Common myeloid progenitor, CD34-positive (primary cell): Measurements from ENCODE around the gene PSG2. TPM values are rescaled to one million over a fixed set of nuclear protein-coding genes. Genes with fewer than 3 reads are reported as not detected.
"Not testable (repeated sequence)": the region's sequence is repeated elsewhere in the genome, so short reads cannot be mapped to it uniquely, and the experiment has no call there.

Experiments
- CTCF ChIA-PET: fragments of 350-600 bp; sonication (Branson Sonifier 250); formaldehyde crosslinking; loops from one replicate; lab custom pipeline; 2021; ENCODE audit warnings: antibody characterized with exemption; lab: Charles Lee
- POLR2A ChIA-PET: fragments of 350-600 bp; sonication (Branson Sonifier 250); formaldehyde crosslinking; loops from one replicate; lab custom pipeline; 2021; ENCODE audit warnings: antibody characterized with exemption; lab: Charles Lee
- DNase-seq, 3 donors: peaks; one replicate each; pipeline versions ENCODE4 v3.0.0 to v3.0.0-alpha.2; 2013
- H3K27ac ChIP-seq, 2 experiments: 1 replicate in 1 of 2; 2 replicates in 1 of 2; pipeline ENCODE4 v1.7.0; 2013; ENCODE audit warnings: inconsistent platforms in 2 of 2, low read length in 2 of 2, mild to moderate bottlenecking in 2 of 2, low read depth in 1 of 2, moderate library complexity in 1 of 2; ENCODE audit not compliant: severe bottlenecking in 2 of 2, insufficient read depth in 1 of 2, poor library complexity in 1 of 2
- H3K27me3 ChIP-seq, 5 experiments: replicated peaks in 2 of 5; 1 replicate in 3 of 5; 2 replicates in 2 of 5; pipeline versions ENCODE4 v1.6.1 to v1.7.0; 2013; ENCODE audit warnings: low read length in 4 of 5, mild to moderate bottlenecking in 2 of 5, moderate library complexity in 2 of 5, inconsistent platforms in 1 of 5; ENCODE audit not compliant: insufficient read depth in 5 of 5, control insufficient read depth in 4 of 5
- H3K36me3 ChIP-seq, 4 experiments: 1 replicate in 2 of 4; 2 replicates in 2 of 4; pipeline versions ENCODE4 v1.6.1 to v1.7.0; 2013; ENCODE audit warnings: low read length in 3 of 4, control low read depth in 1 of 4, mild to moderate bottlenecking in 1 of 4; ENCODE audit not compliant: control insufficient read depth in 4 of 4, insufficient read depth in 4 of 4
- H3K4me1 ChIP-seq, 4 experiments: 1 replicate in 3 of 4; 2 replicates in 1 of 4; pipeline versions ENCODE4 v1.6.1 to v1.7.1; 2013; ENCODE audit warnings: low read length in 3 of 4, mild to moderate bottlenecking in 3 of 4, control low read depth in 1 of 4, inconsistent platforms in 1 of 4, moderate library complexity in 1 of 4; ENCODE audit not compliant: control insufficient read depth in 4 of 4, insufficient read depth in 4 of 4; ENCODE audit errors: control extremely low read depth in 1 of 4
- H3K4me3 ChIP-seq, 7 experiments: 1 replicate in 4 of 7; 2 replicates in 3 of 7; pipeline versions ENCODE4 v1.5.1 to v1.7.0; 2013; ENCODE audit warnings: mild to moderate bottlenecking in 7 of 7, low read length in 6 of 7, moderate library complexity in 6 of 7, inconsistent platforms in 2 of 7, low read depth in 2 of 7, control low read depth in 1 of 7; ENCODE audit not compliant: insufficient read depth in 4 of 7, control insufficient read depth in 1 of 7; ENCODE audit errors: extremely low read depth in 1 of 7
- H3K9me3 ChIP-seq, 5 experiments: 1 replicate in 4 of 5; 2 replicates in 1 of 5; pipeline versions ENCODE4 v1.6.1 to v1.7.1; 2013; ENCODE audit warnings: low read length in 4 of 5, mild to moderate bottlenecking in 2 of 5, inconsistent platforms in 1 of 5, low read depth in 1 of 5, moderate library complexity in 1 of 5; ENCODE audit not compliant: control insufficient read depth in 4 of 5, insufficient read depth in 2 of 5; ENCODE audit errors: control extremely low read depth in 1 of 5
- WGBS: methylation state at CpG from one replicate; pipeline ENCODE4 v1.1.5; 2013; ENCODE audit not compliant: insufficient coverage; 5-methylcytosine and 5-hydroxymethylcytosine counted together
- polyA plus RNA-seq: library from polyadenylated mRNA; unstranded; fragments of 120-200 nt; gene quantifications from one replicate; pipeline ENCODE4 v1.2.1, GENCODE V29; 2013

PSG2 gene
- polyA plus RNA-seq, result not detected

DNA sequence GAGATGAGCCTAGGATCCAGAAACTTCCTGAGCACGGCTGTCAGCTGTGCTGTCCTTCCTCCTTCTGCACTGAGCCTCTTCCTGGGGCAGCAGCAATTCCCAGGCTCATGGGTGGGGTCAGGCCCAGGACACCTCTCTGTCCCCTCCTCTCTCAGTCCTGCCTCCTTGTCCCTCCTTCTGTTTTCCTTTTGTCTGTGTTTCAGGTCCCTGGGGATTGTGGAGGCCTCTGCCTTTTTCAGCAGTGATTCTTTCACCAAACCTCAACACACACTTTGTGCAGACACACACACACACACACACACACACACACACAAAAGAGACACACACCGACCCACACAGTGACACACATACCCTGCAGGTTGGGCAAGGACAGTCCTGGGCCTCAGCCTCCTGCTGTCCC lies at the start of gene PSG2:
Gene PSG2, minus strand, starts transcription at position 101 of the 400 bp plus-strand sequence. CDS start 132 bp downstream, outside the sequence.
- POLR2A ChIA-PET, H3K4me3 ChIP-seq, DNase-seq, CTCF ChIA-PET, H3K36me3 ChIP-seq, H3K27me3 ChIP-seq, H3K4me1 ChIP-seq, H3K9me3 ChIP-seq, H3K27ac ChIP-seq: not testable (repeated sequence)
- 67% methylated on average over 1 of the region's 2 CpGs for WGBS

DNA sequence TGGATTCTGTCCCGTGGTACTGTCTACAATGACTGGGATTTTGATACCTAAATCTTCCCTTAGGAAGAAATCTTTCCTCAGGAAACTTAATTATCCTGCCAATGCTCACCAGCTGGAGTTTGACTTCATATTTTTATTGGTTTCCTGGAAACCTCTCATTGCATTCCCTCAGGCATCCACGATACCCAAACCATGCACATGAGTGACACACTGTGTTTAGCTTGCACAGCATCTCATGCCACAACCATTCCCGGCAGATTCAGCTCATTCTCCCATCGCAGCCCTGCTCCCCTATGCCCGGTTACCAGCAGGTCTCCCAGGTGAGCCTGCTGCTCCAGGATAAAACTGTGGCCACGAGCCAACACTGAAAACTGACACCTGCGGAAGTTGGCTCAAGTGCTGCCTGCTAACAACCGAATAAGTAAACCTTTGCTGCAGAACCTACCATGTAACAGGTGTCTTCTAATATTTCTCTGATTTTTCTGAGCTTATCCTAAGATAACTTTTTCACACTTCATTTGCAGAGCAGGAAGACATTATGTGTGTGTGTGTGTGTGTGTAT lies 48.9 kb upstream of the PSG2 start:
- DNase-seq, H3K9me3 ChIP-seq, H3K27ac ChIP-seq, H3K4me1 ChIP-seq, H3K36me3 ChIP-seq, CTCF ChIA-PET, H3K27me3 ChIP-seq, POLR2A ChIA-PET, H3K4me3 ChIP-seq: not testable (repeated sequence)
- WGBS, result 71% methylated on average over 8 of the region's 8 CpGs

DNA sequence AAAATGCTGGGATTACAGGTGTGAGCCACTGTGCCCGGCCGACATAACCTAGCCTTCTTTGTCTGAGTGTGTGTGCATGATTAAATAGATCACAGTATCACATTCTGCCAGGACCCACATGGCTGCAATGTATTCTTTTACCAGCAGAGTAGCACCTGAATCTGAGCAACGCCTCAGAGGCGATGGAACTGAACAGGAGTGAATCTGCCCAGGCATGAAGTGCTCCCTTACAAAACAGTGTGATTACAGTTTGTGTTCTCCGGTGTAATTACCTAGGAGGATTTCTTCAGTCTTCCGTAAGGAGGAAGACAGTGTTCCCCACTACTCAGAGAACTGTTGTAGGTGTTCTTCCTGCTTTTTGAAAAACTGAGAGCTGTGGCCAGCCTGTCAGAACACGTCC lies 46.7 kb upstream of the PSG2 start:
- H3K9me3 ChIP-seq, H3K27ac ChIP-seq, POLR2A ChIA-PET, DNase-seq, CTCF ChIA-PET, H3K4me1 ChIP-seq, H3K27me3 ChIP-seq, H3K4me3 ChIP-seq, H3K36me3 ChIP-seq: not testable (repeated sequence)
- 95% methylated on average over 5 of the region's 7 CpGs for WGBS

DNA sequence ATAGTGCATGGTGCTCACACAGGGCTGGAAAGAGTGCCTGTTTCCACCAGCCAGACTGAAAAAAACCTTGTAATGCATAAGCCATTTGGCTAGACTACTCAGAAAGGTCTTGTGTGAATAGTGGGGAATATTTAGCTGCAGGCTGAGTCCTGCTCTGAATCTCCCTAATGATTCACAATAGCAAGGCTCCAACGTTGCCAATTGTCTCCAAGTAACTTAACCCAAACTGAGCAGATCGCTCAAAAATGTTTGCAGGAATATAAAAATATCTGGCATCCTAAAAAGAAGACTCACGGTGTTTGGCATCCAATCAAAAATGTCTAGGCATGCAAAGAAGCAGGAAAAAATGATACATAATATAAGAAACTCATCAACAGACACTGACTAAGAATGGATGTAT lies 44.8 kb upstream of the PSG2 start:
- CTCF ChIA-PET, DNase-seq, H3K9me3 ChIP-seq, H3K4me1 ChIP-seq, H3K36me3 ChIP-seq, H3K4me3 ChIP-seq, H3K27me3 ChIP-seq, POLR2A ChIA-PET, H3K27ac ChIP-seq: not testable (repeated sequence)
- WGBS, result no CpG with 5 or more reads among the region's 3 CpGs

DNA sequence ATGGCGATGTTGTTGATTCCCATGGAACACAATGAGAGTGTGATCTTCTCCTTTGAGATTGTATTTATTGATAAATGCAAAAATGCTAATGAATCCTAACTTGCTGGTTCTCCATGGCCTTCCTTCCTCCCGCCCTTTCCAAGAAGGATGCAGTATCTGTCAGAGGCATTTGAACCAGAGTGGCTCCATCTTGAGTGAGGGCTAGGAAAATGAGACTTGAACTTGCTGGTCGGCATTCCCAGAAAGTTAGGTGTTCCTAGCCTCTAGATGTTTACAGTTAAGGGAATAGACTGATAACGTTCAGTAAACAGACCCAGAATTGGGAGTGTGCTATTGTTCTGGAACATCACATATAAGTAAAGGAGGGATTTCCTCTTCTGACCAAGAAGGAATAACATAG lies 44.2 kb upstream of the PSG2 start:
- H3K36me3 ChIP-seq, result no peaks in the 10 kb centered on the region
- H3K27ac ChIP-seq, result no peak overlapping the region
- no peak overlapping the region for H3K4me3 ChIP-seq
- ChIA-PET POLR2A (no interaction called here), CTCF (no interaction called here)
- H3K4me1 ChIP-seq, result no peaks in the 10 kb centered on the region
- no peaks in the 10 kb centered on the region for H3K9me3 ChIP-seq
- no peak for DNase-seq
- 94% methylated on average over 3 of the region's 4 CpGs for WGBS
- H3K27me3 ChIP-seq, result no peaks in the 10 kb centered on the region

DNA sequence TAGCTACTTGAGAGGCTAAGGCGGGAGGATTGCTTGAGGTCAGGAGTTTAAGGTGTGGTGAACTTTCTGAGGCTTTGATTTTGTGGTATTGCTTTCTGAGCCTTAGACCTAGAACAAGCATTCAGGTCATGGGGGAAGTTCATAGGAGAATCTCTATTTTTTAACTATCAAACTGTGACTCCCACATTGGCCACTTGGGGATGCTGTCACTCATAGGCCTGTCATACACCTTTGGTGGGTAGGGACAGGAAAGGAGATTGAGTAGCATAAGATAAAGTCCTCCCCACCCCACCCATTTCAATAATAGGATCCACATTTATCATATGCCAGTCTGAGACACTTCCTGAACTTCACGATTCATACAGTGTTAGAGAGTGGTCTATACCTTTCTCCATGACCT lies 41.9 kb upstream of the PSG2 start:
- Histone ChIP-seq H3K36me3 (no peaks in the 10 kb centered on the region), H3K9me3 (no peaks in the 10 kb centered on the region), H3K4me3 (no peak overlapping the region), H3K4me1 (no peaks in the 10 kb centered on the region), H3K27me3 (no peaks in the 10 kb centered on the region), H3K27ac (no peak overlapping the region)
- 100% methylated on average over 1 of the region's 2 CpGs for WGBS
- no peak for DNase-seq
- CTCF ChIA-PET, result no interaction called here
- POLR2A ChIA-PET, result no interaction called here

DNA sequence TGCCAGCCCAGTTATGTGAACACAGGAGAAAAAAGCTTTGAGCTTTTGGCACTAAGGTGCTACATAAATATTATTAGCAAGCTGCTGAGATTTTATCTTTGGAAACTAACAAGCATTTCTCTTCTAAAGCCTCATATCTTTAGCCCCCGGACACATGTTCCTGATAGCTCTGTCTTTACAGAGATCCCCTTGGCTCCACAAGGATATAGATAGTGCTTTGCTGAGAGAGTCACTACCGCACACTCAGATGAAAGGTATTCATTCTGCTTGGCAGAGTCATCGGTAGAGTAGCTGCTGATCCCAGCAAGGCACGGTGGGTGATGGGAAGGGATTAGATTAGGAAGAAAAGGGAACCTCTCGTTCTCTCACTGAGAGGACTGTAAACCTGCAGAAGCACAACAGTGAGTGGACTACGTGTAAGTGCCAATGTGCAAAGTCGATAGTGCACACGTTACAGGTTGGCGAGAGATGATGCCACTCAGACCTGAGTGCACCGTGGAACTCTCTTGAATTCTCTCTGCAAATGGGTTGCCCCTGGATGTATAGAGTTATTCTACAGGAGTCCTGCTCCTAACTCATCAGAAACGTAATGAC lies 38.0 kb upstream of the PSG2 start:
- H3K9me3 ChIP-seq, H3K4me3 ChIP-seq, H3K27me3 ChIP-seq, H3K36me3 ChIP-seq, CTCF ChIA-PET, H3K27ac ChIP-seq, DNase-seq, H3K4me1 ChIP-seq, POLR2A ChIA-PET: not testable (repeated sequence)
- 85% methylated on average over 10 of the region's 11 CpGs for WGBS
